Measurements from ENCODE around the gene ILK.

The ILK gene

DNA sequence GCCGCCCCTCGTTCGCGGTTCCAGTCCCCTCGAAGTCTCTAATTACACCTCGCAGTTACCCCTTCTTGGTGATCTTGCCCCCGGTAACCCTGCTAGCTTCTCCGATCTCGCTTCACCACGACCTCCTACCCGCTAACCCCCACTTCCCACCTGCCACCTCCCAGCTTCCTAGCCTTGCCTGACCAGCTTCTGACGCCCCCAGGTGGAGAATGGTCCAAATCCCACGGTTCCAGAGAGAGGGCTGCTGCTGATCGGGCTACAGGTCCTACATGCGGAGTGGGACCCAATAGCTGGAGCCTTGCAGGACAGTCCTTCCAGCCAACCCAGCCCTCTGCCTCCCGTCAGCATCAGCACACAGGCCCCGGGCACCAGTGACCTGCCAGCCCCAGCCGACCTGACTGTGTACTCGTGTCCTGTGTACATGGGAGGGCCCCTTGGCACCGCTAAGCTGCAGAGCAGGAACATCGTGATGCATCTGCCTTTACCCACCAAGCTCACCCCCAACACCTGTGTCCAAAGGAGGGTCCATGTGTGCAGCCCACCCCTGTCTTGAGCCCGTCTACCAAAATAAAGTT, 32.1 kb upstream of the ILK start:
- no peaks in the 10 kb centered on the region for H3K36me3 ChIP-seq (ENCODE audit: low read length)
- no peak overlapping the region for H3K27ac ChIP-seq (ENCODE audit: low read depth, low read length)
- no peaks in the 10 kb centered on the region for H3K9me2 ChIP-seq (replicated peaks; ENCODE audit: insufficient read depth, low read length)
- TF ChIP-seq, protein P1, sequence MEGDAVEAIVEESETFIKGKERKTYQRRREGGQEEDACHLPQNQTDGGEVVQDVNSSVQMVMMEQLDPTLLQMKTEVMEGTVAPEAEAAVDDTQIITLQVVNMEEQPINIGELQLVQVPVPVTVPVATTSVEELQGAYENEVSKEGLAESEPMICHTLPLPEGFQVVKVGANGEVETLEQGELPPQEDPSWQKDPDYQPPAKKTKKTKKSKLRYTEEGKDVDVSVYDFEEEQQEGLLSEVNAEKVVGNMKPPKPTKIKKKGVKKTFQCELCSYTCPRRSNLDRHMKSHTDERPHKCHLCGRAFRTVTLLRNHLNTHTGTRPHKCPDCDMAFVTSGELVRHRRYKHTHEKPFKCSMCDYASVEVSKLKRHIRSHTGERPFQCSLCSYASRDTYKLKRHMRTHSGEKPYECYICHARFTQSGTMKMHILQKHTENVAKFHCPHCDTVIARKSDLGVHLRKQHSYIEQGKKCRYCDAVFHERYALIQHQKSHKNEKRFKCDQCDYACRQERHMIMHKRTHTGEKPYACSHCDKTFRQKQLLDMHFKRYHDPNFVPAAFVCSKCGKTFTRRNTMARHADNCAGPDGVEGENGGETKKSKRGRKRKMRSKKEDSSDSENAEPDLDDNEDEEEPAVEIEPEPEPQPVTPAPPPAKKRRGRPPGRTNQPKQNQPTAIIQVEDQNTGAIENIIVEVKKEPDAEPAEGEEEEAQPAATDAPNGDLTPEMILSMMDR (IDR thresholded peaks at IDR 0.05; ENCODE audit: insufficient read depth, low read length, poor library complexity, severe bottlenecking), result no peak
- TF ChIP-seq EZH2phosphoT487 (conservative IDR thresholded peaks at IDR 0.05; ENCODE audit: low read length), result no peak
- no peaks in the 10 kb centered on the region for H3K9me3 ChIP-seq (ENCODE audit: insufficient read depth, low read length)
- H3K4me3 ChIP-seq (ENCODE audit: insufficient read depth, low read length, poor library complexity, severe bottlenecking), result no peak overlapping the region
- H3K4me2 ChIP-seq (ENCODE audit: low read depth, low read length, poor library complexity, severe bottlenecking), result no peak overlapping the region
- no peaks in the 10 kb centered on the region for H4K20me1 ChIP-seq (ENCODE audit: low read depth, low read length)
- no peaks in the 10 kb centered on the region for H3K27me3 ChIP-seq (ENCODE audit: low read length)
- no peak overlapping the region for H2AFZ ChIP-seq (ENCODE audit: low read depth, low read length, severe bottlenecking)
- H3K79me2 ChIP-seq (ENCODE audit: insufficient read depth, low read length), result no peaks in the 10 kb centered on the region
- H3F3A ChIP-seq (ENCODE audit: insufficient read depth), result no peaks in the 10 kb centered on the region
- H3K9ac ChIP-seq (ENCODE audit: low read length), result no peak overlapping the region

DNA sequence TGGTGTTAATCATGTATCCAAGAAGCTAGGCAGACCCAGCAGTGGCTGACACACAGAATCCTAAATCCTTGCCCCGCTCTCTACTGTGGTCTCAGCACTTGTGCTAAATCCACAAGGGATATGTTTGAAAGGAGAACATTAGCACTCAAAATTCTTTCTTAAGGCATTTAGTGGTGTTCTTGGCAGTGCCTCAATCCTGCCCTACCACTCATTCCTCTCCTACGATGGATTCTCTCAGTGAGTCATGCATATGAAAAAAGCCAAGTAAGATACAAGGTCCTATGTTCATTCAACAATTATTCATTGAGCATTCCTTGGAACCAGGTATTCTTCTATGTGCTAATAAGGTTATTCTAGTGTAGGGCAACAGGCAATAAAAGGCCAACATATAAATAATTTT, 31.4 kb upstream of the ILK start:
- Histone ChIP-seq H3K9me2 (replicated peaks; ENCODE audit: insufficient read depth, low read length) (no peaks in the 10 kb centered on the region), H2AFZ (ENCODE audit: low read depth, low read length, severe bottlenecking) (no peak overlapping the region), H3K9me3 (ENCODE audit: insufficient read depth, low read length) (no peaks in the 10 kb centered on the region), H3K27me3 (ENCODE audit: low read length) (no peaks in the 10 kb centered on the region), H3K27ac (ENCODE audit: low read depth, low read length) (no peak overlapping the region), H3K36me3 (ENCODE audit: low read length) (no peaks in the 10 kb centered on the region), H3K4me2 (ENCODE audit: low read depth, low read length, poor library complexity, severe bottlenecking) (no peak overlapping the region), H3K4me3 (ENCODE audit: insufficient read depth, low read length, poor library complexity, severe bottlenecking) (no peak overlapping the region), H3K9ac (ENCODE audit: low read length) (no peak overlapping the region), H3F3A (ENCODE audit: insufficient read depth) (no peaks in the 10 kb centered on the region), H3K79me2 (ENCODE audit: insufficient read depth, low read length) (no peaks in the 10 kb centered on the region), H4K20me1 (ENCODE audit: low read depth, low read length) (no peaks in the 10 kb centered on the region)
- TF ChIP-seq EZH2phosphoT487 (conservative IDR thresholded peaks at IDR 0.05; ENCODE audit: low read length), result no peak
- TF ChIP-seq, protein P1 (IDR thresholded peaks at IDR 0.05; ENCODE audit: insufficient read depth, low read length, poor library complexity, severe bottlenecking), result no peak

- H3K27ac ChIP-seq (ENCODE audit: low read depth, low read length), result no peak overlapping the region
- H3K4me2 ChIP-seq (ENCODE audit: low read depth, low read length, poor library complexity, severe bottlenecking), result no peak overlapping the region
- no peaks in the 10 kb centered on the region for H3K79me2 ChIP-seq (ENCODE audit: insufficient read depth, low read length)
- no peaks in the 10 kb centered on the region for H3K9me2 ChIP-seq (replicated peaks; ENCODE audit: insufficient read depth, low read length)
- H3K4me3 ChIP-seq (ENCODE audit: insufficient read depth, low read length, poor library complexity, severe bottlenecking), result no peak overlapping the region
- no peaks in the 10 kb centered on the region for H3K27me3 ChIP-seq (ENCODE audit: low read length)
- no peaks in the 10 kb centered on the region for H3K36me3 ChIP-seq (ENCODE audit: low read length)
- no peaks in the 10 kb centered on the region for H4K20me1 ChIP-seq (ENCODE audit: low read depth, low read length)
- H3K9ac ChIP-seq (ENCODE audit: low read length), result no peak overlapping the region
- no peaks in the 10 kb centered on the region for H3F3A ChIP-seq (ENCODE audit: insufficient read depth)
- H3K9me3 ChIP-seq (ENCODE audit: insufficient read depth, low read length), result no peaks in the 10 kb centered on the region
- no peak overlapping the region for H2AFZ ChIP-seq (ENCODE audit: low read depth, low read length, severe bottlenecking)
- no peak for TF ChIP-seq EZH2phosphoT487 (conservative IDR thresholded peaks at IDR 0.05; ENCODE audit: low read length)
- TF ChIP-seq, protein P1 (IDR thresholded peaks at IDR 0.05; ENCODE audit: insufficient read depth, low read length, poor library complexity, severe bottlenecking), result no peak
Observed at GRCh38 chr11:6574816-6575715, 28.5 kb upstream of the ILK start.
